HepG2 (cell line): ENCODE measurements around the gene ENPP7. TPM values are rescaled to one million over a fixed set of nuclear protein-coding genes. Genes with fewer than 3 reads are reported as not detected.

Experiments
- ATF7-NPFF ChIP-seq: sonication (generic); formaldehyde crosslinking; IDR thresholded peaks from 2 replicates; pipeline ENCODE4 v1.8.1; 2023; ENCODE audit warnings: mild to moderate bottlenecking, low read depth, missing genetic modification reagents, moderate library complexity
- CEBPG ChIP-seq: IDR thresholded peaks from 2 replicates; pipeline ENCODE4 v1.6.1; 2016
- HMG20B ChIP-seq: conservative IDR thresholded peaks from 2 replicates; pipeline ENCODE4 v1.6.1; 2016; ENCODE audit warnings: missing genetic modification reagents, missing compliant biosample characterization
- JARID2 ChIP-seq: sonication (generic); formaldehyde crosslinking; IDR thresholded peaks from 2 replicates; pipeline ENCODE4 v1.8.1; 2023; ENCODE audit warnings: missing genetic modification reagents, inconsistent platforms; ENCODE audit not compliant: insufficient replicate concordance
- KLF13 ChIP-seq: sonication (generic); formaldehyde crosslinking; IDR thresholded peaks from 2 replicates; pipeline ENCODE4 v1.4.0; 2020; ENCODE audit warnings: mild to moderate bottlenecking, missing genetic modification reagents
- KLF9 ChIP-seq: IDR thresholded peaks from 2 replicates; pipeline ENCODE4 v1.6.1; 2016; ENCODE audit warnings: low read depth
- PHF21A ChIP-seq: sonication (generic); formaldehyde crosslinking; IDR thresholded peaks from 2 replicates; pipeline ENCODE4 v1.5.0; 2020; ENCODE audit warnings: mild to moderate bottlenecking, missing genetic modification reagents
- PPARG ChIP-seq: conservative IDR thresholded peaks from 2 replicates; pipeline ENCODE4 v1.6.1; 2016; ENCODE audit warnings: missing biosample characterization, missing genetic modification reagents
- RAD51 ChIP-seq: fragments of 450-650 bp; IDR thresholded peaks from 2 replicates; pipeline ENCODE4 v1.6.1; 2016; ENCODE audit warnings: borderline replicate concordance
- TRIM24 ChIP-seq: sonication (generic); formaldehyde crosslinking; IDR thresholded peaks from 2 replicates; pipeline ENCODE4 v1.8.0; 2022; ENCODE audit warnings: mild to moderate bottlenecking, missing genetic modification reagents
- XBP1 ChIP-seq: sonication (generic); formaldehyde crosslinking; IDR thresholded peaks from 2 replicates; pipeline ENCODE4 v1.5.0; 2020; ENCODE audit warnings: missing genetic modification reagents
- ZBTB20 ChIP-seq: sonication (generic); formaldehyde crosslinking; IDR thresholded peaks from 2 replicates; pipeline ENCODE4 v1.8.1; 2023; ENCODE audit warnings: missing genetic modification reagents, low read depth, mild to moderate bottlenecking, borderline replicate concordance
- ZBTB8A ChIP-seq: sonication (generic); formaldehyde crosslinking; IDR thresholded peaks from 2 replicates; pipeline ENCODE4 v1.4.0; 2020; ENCODE audit warnings: mild to moderate bottlenecking, low read depth, missing genetic modification reagents, borderline replicate concordance
- ZFAT ChIP-seq: sonication (generic); formaldehyde crosslinking; conservative IDR thresholded peaks from 2 replicates; pipeline ENCODE4 v1.8.1; 2023; ENCODE audit warnings: missing genetic modification reagents, inconsistent platforms
- ZFP1 ChIP-seq: IDR thresholded peaks from 2 replicates; pipeline ENCODE4 v1.6.1; 2016
- ZNF232 ChIP-seq: sonication (generic); formaldehyde crosslinking; IDR thresholded peaks from 2 replicates; pipeline ENCODE4 v1.4.0; 2020; ENCODE audit warnings: missing genetic modification reagents, borderline replicate concordance
- ZNF382 ChIP-seq: sonication (generic); formaldehyde crosslinking; IDR thresholded peaks from 2 replicates; pipeline ENCODE4 v1.5.0; 2020; ENCODE audit warnings: missing genetic modification reagents, mild to moderate bottlenecking, borderline replicate concordance
- ZNF678 ChIP-seq: sonication (generic); formaldehyde crosslinking; IDR thresholded peaks from 2 replicates; pipeline ENCODE4 v1.4.0; 2020; ENCODE audit warnings: mild to moderate bottlenecking, missing genetic modification reagents
- ZNF777 ChIP-seq: sonication (generic); formaldehyde crosslinking; IDR thresholded peaks from 2 replicates; pipeline ENCODE4 v1.4.0; 2020; ENCODE audit warnings: missing genetic modification reagents
- ZNF891 ChIP-seq: sonication (generic); formaldehyde crosslinking; IDR thresholded peaks from 2 replicates; pipeline ENCODE4 v1.5.0; 2020; ENCODE audit warnings: mild to moderate bottlenecking, missing genetic modification reagents
- polyA plus RNA-seq, 8 experiments: library from polyadenylated mRNA; depleted of rRNA in 3 of 8; stranded (reverse) in 7 of 8; unstranded in 1 of 8; fragments of >200 nt; fragmentation: Illumina TruSeq in 4 of 8; extraction: Trizol in 4 of 8; gene quantifications; 2 replicates each; pipeline versions ENCODE4 v1.2.1 to v1.2.3, GENCODE V29; 2011 to 2016; ENCODE audit warnings: low read depth in 4 of 8, missing spikeins in 1 of 8, mixed read lengths in 1 of 8; ENCODE audit not compliant: insufficient read depth in 1 of 8
- total RNA-seq, 5 experiments: library from RNA; depleted of rRNA; stranded (reverse); fragments of >200 nt; fragmentation: Illumina TruSeq; extraction: Trizol; gene quantifications; 2 replicates each; pipeline ENCODE4 v1.2.3, GENCODE V29; 2016; ENCODE audit warnings: low read depth in 1 of 5
- TF ChIP-seq, protein P1 (sequence below): sonication (generic); formaldehyde crosslinking; IDR thresholded peaks from 2 replicates; pipeline ENCODE4 v1.5.1; 2020; ENCODE audit warnings: mild to moderate bottlenecking, missing genetic modification reagents, moderate library complexity
- TF ChIP-seq, protein P2 (sequence below): sonication (generic); formaldehyde crosslinking; IDR thresholded peaks from 2 replicates; pipeline ENCODE4; 2020; ENCODE audit warnings: missing genetic modification reagents, mild to moderate bottlenecking, borderline replicate concordance
- TF ChIP-seq, protein P3 (sequence below): sonication (generic); formaldehyde crosslinking; IDR thresholded peaks from 2 replicates; pipeline ENCODE4 v1.5.0; 2020; ENCODE audit warnings: missing genetic modification reagents

Gene ENPP7
- total and polyA plus RNA-seq, 2 of the 13 experiments (the other 11 are each of a cell fraction or from before 2014, with no cell fraction given) = 1.1 to 2.2 TPM

DNA sequence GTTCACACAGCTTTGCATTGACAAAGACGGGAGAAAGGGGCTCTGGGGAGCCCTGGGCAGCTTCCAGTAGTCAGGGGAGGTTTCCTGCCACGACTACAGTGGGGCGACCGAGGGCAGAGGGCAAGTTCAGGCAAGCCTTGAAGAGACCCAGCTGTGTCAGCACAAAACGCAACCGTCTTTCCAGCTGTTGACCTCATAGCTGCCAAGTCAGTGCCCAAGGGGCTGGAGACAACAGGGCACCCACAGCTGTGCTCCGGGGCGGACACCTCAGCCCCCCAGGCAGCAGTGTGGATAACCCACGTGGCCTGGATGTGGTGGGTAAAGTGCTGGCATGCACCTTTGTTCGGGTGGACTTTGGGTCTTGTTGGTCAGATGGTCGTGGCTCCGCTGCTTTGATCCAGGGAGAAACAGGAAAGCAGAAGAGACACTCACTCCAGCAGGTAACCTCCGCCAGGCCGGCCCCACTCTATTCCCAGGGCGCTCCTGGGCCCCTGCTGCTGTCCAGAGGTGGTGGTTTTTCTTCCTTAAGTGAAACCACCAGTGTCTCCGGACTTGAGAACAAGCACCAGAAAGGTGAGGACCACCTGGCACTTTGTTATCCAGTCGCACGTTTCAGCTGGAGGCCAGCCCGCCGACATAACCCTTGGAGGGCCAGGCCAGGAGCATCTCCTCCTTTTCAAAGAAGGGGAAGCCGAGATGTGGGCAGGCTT is 29.6 kb downstream of the ENPP7 start (continued):
- TF ChIP-seq JARID2 (CRISPR knock-in tag) = peak; percentile 37
- peak; percentile 77; the same call in 1 of the 2 replicates for TF ChIP-seq PPARG
- TF ChIP-seq ZNF891 (CRISPR knock-in tag) = peak; percentile 89; the same call in 1 of the 2 replicates
- peak; percentile 91; the same call in 1 of the 2 replicates for TF ChIP-seq ZNF678 (CRISPR knock-in tag)
- TF ChIP-seq, protein P1, sequence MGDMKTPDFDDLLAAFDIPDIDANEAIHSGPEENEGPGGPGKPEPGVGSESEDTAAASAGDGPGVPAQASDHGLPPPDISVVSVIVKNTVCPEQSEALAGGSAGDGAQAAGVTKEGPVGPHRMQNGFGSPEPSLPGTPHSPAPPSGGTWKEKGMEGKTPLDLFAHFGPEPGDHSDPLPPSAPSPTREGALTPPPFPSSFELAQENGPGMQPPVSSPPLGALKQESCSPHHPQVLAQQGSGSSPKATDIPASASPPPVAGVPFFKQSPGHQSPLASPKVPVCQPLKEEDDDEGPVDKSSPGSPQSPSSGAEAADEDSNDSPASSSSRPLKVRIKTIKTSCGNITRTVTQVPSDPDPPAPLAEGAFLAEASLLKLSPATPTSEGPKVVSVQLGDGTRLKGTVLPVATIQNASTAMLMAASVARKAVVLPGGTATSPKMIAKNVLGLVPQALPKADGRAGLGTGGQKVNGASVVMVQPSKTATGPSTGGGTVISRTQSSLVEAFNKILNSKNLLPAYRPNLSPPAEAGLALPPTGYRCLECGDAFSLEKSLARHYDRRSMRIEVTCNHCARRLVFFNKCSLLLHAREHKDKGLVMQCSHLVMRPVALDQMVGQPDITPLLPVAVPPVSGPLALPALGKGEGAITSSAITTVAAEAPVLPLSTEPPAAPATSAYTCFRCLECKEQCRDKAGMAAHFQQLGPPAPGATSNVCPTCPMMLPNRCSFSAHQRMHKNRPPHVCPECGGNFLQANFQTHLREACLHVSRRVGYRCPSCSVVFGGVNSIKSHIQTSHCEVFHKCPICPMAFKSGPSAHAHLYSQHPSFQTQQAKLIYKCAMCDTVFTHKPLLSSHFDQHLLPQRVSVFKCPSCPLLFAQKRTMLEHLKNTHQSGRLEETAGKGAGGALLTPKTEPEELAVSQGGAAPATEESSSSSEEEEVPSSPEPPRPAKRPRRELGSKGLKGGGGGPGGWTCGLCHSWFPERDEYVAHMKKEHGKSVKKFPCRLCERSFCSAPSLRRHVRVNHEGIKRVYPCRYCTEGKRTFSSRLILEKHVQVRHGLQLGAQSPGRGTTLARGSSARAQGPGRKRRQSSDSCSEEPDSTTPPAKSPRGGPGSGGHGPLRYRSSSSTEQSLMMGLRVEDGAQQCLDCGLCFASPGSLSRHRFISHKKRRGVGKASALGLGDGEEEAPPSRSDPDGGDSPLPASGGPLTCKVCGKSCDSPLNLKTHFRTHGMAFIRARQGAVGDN = peak; percentile 100
- no peak for TF ChIP-seq ZNF382 (CRISPR knock-in tag)
- TF ChIP-seq ZNF232 (CRISPR knock-in tag) = peak; percentile 98
- peak; percentile 70; the same call in 1 of the 2 replicates for TF ChIP-seq TRIM24 (CRISPR knock-in tag)
- TF ChIP-seq XBP1 (CRISPR knock-in tag) = no peak
- peak; percentile 26; the same call in 1 of the 2 replicates for TF ChIP-seq HMG20B (CRISPR knock-in tag)
- TF ChIP-seq, protein P2, sequence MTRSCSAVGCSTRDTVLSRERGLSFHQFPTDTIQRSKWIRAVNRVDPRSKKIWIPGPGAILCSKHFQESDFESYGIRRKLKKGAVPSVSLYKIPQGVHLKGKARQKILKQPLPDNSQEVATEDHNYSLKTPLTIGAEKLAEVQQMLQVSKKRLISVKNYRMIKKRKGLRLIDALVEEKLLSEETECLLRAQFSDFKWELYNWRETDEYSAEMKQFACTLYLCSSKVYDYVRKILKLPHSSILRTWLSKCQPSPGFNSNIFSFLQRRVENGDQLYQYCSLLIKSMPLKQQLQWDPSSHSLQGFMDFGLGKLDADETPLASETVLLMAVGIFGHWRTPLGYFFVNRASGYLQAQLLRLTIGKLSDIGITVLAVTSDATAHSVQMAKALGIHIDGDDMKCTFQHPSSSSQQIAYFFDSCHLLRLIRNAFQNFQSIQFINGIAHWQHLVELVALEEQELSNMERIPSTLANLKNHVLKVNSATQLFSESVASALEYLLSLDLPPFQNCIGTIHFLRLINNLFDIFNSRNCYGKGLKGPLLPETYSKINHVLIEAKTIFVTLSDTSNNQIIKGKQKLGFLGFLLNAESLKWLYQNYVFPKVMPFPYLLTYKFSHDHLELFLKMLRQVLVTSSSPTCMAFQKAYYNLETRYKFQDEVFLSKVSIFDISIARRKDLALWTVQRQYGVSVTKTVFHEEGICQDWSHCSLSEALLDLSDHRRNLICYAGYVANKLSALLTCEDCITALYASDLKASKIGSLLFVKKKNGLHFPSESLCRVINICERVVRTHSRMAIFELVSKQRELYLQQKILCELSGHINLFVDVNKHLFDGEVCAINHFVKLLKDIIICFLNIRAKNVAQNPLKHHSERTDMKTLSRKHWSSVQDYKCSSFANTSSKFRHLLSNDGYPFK (CRISPR knock-in tag) = peak; percentile 90; the same call in 1 of the 2 replicates
- TF ChIP-seq, protein P3, sequence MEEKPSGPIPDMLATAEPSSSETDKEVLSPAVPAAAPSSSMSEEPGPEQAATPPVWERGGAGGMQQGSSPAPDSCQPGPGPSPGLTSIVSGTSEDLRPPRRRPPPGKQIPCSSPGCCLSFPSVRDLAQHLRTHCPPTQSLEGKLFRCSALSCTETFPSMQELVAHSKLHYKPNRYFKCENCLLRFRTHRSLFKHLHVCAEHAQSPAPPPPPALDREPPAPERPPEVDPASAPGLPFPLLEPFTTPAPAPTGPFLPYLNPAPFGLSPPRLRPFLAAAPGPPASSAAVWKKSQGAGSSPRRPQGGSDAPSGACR = peak; percentile 93
- TF ChIP-seq ZFP1 (CRISPR knock-in tag) = no peak
- TF ChIP-seq KLF13 (CRISPR knock-in tag) = peak; percentile 77; the same call in 1 of the 2 replicates
- TF ChIP-seq ZBTB8A (CRISPR knock-in tag) = peak; percentile 85; the same call in 1 of the 2 replicates
- TF ChIP-seq ATF7-NPFF = no peak; the same call in 1 of the 2 replicates
- TF ChIP-seq PHF21A (CRISPR knock-in tag) = peak; percentile 60
- peak; percentile 90; the same call in 1 of the 2 replicates for TF ChIP-seq ZBTB20 (CRISPR knock-in tag)
- TF ChIP-seq KLF9 (CRISPR knock-in tag) = peak; percentile 29; the same call in 1 of the 2 replicates
- TF ChIP-seq ZNF777 (CRISPR knock-in tag) = peak; percentile 72
- TF ChIP-seq CEBPG (CRISPR knock-in tag) = peak; percentile 47; the same call in 1 of the 2 replicates
- TF ChIP-seq RAD51 = peak; percentile 36; the same call in 1 of the 2 replicates
- no peak for TF ChIP-seq ZFAT (CRISPR knock-in tag)
